ENCODE results near the gene KRT73.

DNA sequence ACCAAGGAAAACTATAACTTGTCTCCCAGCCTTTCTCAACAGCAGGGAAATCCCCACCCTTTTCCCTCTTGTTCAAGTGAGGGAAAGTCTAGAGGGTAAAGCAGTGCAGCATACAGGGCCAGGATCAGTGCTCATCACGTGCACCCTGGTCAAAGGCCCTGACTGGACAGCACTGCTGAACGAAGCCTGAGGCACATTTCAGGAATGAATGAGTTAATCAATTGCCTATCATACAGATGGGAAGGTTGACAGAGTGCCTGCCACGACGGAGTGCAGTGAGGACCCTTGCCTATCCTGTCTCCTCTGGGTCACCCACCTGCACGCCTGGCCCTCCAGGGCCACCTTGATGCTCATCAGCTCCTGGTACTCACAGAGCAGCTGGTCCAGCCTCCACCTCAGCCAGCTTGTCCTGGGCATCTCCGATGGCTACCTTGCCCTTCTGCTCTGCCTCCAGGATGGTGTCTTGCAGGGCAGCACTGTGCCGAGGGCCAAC, 11.7 kb upstream of the KRT73 start:
- TF ChIP-seq EP300 (IDR thresholded peaks at IDR 0.05; ENCODE audit: borderline replicate concordance) (no peak), TAF1 (IDR thresholded peaks at IDR 0.05; ENCODE audit: low read depth) (no peak), RAD21 (IDR thresholded peaks at IDR 0.05; ENCODE audit: low read depth) (no peak)
- TF ChIP-seq, protein P1, sequence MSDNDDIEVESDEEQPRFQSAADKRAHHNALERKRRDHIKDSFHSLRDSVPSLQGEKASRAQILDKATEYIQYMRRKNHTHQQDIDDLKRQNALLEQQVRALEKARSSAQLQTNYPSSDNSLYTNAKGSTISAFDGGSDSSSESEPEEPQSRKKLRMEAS (IDR thresholded peaks at IDR 0.05), result no peak

Data from Ishikawa (cell line).